NCI-H1436 (cell line): ENCODE results near the gene SNN.

Experiments used
- DNase-seq: peaks from one replicate; lab custom pipeline; 2025; lab: John Stamatoyannopoulos, UW

SNN gene

DNA sequence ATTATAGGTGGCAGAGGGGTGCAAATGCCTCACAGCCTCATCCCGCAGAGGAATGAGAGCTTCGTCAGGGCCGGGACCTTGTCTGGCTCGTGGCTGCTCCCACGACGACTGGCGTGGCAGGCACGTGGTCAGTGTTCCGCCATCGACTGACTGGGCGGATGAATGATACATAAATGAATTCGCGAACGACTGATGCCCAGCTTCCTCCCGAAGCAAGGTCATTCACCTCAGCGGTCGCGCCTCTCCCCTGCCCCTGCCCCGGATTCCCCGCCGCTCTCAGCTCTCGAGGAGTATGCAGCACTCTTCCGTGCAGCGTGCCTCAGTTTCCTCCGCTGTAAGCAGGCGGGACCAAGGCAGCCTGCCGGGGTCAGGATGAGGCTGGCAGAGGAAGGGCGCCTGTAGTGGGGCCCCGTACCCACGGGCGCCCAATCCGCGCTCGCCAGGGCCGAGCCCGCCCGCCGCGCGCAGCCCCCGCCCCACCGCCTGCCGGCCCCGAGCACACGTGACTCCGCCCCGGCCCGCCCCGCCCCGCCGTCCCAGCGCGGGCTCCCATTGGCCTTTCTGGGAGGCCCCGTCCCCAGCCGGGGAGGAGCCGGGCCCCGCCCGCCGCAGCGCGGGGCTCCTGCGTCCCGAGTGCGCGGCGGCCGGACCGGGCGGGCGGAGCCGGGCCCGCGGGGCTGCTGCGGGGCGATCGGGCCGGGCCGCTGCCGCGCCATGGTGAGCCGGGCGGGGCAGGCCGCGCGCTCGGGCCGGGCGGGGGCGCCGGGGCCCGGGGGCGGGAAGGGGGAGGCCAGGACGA is at the start of gene SNN:
SNN (plus strand) TSS at position 632 of the 799 bp plus-strand sequence. CDS start 7,605 bp downstream, outside the sequence.
- DNase-seq = peak; percentile 86

DNA sequence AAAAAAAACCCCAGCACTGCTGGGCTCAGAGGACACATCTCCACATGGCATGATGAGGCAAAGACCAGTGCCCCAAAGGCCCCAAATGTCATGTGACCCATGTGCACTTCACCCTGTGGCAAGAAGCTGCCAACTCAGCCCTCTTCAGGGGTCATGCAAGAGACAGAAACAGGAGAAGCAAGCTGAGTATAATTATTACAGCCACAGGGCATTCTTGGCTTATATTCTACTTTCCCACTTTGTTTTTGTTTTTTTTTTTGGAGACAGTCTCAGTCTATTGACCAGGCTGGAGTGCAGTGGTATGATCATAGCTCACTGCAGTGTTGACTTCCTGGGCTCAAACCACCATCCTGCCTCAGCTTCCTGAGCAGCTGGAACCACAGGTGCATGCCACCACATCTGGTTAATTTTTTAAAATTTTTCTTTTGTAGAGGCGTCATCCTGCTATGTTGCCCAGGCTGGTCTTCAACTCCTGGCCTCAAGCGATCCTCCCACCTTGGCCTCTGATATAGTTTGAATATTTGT is 48.9 kb upstream of the SNN start:
- DNase-seq = no peak

DNA sequence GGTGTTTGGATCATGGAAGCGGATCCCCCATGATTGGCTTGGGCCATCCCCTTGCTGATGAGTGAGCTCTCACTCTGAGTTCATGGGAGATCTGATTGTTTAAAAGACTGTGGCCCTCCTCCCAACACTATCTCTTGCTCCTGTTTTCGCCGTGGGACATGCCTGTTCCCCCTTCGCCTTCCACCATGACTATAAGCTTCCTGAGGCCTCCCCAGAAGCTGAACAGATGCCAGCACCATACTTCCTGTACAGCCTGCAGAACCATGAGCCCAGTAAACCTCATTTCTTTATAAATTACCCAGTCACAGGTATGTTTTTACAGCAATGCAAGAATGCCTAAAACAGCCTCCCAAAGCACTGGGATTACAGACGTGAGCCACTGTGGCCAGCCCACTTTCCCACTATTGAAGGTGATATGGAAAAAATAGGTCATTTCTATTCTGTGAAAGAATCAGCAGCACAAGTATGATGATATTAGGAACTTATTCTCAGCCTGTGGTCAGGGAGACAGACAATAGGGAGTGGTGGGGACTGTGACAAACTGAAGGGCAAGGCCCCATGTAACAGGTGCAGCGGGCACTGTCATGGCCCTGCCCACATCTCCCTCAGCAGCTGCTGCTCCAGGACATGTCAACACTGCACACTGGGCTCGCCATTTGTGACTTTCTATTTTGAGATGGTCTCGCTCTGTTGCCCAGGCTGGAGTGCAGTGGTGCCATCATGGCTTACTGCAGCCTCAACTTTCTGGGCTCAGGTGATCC is 47.8 kb upstream of the SNN start:
- no peak for DNase-seq

DNA sequence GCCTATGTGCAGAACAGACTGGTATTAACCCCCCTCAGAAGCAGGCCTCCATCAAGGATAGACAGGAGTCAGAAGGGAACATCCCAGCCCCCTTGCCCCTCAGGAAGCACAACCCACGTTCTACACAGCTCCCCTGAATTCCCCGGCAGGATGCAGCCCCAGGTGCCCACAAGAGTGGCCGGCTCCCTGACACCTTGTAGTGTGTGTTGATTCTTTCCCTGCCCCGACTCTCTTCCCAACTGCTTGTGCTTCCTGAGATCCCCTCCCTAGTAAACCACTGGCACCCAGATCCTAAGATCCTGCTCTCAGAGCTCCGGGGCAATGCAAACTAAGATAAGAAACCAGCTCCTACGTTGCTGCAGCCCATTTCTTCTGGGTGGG is 46.7 kb upstream of the SNN start:
- DNase-seq = no peak

DNA sequence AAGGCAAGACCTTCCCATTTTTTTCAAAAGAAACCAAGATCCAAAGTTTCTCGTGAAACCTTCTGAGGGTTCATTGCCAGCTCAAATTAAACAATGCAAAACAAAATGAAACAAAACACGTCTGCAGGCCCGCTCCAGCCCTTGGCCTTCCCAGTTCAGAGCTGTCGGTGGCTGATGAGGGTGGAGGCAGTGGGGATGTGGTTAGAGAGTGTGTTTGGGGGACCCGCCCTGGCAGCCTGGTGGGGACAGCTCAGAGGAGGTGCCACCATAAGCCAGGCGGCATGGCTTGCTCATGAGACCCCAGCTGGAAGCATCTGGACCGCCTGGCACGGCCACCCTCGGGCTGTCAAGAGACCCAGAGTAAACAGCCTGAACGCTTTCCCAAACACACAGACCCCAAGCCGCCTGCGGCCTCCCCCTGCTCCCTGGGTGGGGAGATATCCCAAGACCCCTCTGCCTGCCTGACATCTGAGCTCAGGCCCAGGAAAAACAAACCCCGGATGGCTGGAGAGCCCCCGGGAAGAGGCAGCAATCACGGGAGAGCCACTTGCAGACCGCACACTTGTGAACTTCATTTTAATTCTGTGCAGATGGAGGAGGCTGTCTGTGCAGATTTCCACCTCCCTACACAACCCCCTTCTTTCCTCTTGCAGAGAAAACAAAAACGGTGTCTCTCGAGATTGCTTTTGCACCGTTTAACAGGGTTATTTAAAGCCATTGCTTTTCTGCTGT is 46.2 kb upstream of the SNN start:
- no peak for DNase-seq

DNA sequence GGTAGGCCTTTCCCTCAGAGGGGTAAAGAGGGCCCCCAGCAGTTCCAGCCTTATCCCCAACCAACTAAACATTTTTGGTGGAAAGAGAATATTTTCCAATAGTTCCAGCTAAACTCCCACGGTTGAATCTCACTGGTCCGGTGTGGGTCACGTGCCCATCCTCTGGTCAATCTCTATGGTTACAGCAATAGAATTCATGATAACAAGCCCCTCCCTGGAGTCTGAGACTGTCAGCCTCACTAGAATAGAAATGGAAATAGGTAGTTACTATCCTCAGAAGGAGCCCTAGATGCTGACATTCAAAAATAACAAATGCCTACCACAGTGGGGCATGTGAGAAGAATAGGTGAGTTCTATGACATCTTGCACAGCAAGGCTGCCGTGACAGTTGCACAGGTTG is 44.0 kb upstream of the SNN start:
- no peak for DNase-seq

DNA sequence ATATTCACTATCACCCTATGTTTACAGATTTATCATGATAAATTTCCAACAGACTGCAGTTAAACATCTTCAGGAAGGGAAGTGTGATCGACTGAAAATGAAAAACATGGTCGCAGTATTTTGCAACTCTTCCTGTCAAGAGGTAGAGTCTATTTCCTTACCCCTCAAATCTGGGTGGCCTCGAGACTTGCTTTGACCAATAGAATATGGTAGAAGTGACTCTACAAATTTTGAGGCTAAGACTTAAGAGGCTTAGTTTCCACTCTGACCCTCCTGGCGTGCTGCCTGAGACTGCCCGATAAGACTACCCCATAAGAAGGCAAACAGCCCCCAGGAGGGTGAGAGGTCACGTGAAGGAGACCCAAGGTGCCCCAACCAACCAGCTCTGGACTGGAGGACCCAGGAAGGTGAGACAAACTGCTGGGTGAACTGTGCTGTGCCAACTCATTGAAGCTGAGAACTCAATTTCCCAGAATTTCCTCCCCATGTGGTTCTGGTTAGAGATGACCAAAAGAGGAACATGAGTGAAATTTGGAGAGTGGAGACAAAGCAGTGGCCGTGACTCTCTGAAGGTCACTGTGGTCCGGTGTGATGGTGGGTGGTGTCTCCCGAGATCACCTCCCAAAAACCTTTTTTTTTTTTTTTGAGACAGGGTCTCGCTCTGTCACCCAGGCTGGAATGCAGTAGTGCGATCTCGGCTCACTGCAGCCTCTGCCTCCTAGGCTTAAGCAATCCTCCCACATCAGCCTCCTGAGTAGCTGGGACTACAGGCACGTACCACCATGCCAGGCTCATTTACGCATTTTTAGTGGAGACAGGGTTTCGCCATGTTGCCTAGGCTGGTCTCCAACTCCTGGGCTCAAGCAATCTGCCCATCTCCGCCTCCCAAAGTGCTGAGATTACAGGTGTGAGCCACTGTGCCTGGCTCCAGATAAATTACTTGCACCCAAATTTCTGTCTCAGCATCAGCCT is 43.3 kb upstream of the SNN start:
- no peak for DNase-seq

DNA sequence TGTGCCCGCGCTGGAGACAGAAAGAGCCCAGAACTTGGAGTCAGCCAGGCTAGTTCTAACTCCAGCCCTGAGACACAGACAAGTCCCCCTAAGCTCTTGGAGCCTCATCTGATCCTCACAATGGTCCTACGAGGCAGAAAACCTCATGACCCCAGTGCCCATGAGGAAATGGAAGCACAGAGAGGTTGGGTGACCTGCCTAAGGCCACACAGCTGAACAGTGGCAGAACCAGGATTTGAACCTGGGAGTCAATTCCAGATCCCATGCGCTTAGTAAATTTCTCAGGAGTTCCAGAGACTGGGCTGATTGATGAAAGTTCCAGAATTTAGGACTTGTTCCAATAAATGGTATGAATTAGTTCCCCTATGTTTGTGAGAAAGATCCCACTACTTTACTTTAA is 42.5 kb upstream of the SNN start:
- DNase-seq = no peak

DNA sequence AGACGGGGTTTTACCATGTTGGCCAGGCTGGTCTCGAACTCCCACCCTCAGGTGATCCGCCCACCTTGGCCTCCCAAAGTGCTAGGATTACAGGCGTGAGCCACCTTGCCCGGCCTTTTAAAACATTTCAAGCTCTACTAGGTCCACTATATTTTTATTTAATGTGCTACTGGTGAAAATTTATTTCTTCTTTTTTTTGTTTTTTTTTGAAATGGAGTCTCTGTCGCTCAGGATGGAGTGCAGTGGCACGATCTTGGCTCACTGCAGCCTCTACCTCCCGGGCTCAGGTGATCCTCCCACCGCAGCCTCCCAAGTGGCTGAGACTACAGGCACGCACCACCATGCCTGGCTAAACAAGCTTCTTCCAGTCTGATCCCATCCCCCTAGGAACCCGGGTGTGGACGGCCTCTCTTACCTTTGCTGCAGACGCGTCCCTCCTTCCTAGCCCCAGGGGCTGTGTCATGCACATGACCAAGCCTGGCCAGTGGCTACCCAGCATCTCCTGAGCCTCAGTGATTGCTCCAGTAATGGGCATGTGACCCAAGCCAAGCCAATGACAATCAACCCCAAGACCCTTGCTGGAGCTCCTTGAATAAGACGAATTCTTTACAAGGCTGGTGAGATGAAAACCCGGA is 41.5 kb upstream of the SNN start:
- DNase-seq = no peak

DNA sequence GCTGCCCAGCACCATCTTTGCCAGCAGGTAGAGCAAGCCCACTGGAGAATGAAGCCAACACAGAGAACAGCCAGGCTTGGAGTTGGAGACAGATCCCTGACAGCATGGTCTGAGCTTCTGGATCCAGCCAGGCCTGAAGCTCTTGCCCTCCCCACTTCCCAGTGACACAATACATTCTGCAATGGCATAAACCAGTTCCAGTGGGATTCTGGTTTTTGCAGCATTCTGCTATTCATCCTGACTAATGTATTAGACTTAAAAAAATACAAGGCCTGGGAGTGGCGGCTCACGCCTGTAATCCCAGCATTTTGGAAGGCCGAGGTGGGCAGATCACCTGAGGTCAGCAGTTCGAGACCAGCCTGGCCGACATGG is 41.0 kb upstream of the SNN start:
- DNase-seq = no peak

DNA sequence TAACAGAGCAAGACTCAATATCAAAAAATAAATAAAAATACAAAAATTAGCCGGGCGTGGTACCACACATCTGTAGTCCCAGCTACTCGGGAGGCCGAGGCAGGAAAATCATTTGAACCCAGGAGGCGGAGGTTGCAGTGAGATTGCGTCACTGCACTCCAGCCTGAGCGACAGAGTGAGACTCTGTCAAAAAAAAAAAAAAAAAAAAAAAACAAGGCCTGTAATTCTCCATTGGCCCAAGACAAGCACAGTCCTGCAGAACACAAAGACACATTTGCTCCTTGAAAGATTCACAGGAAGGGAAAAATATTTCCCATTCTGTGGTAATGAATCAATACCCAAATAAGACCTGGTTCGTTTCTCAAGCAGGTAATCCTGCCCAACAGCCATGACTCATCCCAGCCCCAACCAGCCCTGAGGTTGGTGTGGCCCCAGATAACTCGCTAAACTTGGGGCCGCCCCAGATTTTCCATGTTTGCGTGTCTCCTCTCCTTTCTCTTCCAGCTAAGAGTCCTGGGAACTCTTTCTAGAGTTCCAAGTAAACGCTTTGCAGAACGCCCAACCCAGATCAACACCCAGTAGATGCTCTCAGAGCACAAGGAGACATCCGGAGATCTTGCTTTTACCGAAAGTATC is 40.3 kb upstream of the SNN start:
- DNase-seq = no peak

DNA sequence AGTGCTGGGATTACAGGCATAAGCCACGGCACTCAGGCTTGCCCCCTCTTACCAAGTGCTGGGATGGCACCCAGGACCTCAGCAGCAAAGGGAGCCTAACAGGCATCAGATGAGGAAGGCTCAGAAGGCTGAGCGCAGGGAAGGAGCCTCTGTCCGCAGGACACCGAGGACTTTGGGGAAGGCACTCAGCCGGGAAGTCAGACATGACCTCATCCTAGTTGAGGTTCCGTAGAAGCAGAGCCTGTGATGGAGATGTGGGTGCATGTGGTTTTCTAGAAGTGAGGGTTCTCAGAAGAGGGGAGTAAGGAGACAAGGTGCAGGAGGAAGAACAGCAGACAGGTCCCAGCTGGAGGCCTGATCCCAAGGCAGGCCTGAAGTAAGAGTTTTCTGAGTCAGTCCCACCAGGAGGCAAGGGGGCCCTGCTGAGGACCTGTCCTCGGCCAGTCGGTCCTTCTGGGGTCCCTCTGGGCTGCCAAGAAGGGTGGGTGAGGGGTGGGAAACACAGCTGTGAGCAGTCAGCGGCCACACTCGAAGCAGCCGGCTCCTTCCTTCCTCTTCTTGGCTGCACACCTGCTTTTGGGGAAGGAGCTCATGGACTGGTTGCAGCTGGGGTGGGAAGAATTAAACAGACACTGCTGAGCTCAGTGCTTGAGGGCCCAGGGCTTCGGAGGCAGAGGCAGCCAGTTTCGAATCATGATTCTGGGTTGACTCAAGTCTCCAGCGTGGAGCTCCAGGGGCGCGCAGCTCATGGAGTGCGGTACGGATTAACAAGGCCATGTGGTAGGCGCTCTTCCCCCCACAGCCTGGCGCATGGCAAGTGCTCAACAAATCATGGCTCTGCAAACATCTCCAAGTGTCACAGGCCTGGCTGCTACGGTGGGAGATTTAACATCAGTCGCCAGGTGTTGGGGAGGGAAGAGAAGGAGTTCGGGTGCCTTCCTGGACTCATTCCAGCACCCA is 38.9 kb upstream of the SNN start:
- no peak for DNase-seq

DNA sequence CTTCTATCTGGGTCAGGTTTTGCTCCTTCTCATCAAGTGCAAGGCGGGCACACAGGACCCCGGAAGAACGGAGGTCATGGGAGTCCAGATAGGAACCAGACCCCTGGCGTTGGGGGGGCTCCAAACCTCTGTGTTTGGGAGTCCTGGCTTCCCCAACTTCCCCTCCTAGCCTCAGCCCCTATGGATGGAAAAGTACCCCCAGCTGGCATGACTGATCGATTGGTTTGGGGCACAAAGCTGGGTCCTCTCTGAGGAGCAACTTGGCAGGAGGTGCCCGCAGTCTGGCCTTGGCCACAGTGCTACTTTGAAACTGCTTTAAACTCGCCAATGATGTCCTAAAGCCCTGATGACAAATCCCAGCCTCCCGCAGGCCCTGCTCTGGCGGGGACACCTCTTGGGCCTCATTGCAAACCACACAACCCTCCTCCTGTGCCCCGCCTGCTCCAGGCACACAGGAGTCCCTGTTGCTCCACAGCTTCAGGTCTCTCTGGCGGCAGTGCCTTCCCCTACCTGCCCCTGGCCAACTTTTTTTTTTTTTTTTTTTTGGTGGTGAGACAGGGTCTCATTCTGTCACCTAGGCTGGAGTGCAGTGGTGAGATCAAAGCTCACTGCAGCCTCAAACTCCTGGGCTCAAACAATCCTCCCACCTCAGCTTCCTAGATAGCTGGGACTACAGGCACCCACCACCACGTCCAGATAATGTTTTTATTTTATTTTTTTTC is 38.0 kb upstream of the SNN start:
- no peak for DNase-seq

DNA sequence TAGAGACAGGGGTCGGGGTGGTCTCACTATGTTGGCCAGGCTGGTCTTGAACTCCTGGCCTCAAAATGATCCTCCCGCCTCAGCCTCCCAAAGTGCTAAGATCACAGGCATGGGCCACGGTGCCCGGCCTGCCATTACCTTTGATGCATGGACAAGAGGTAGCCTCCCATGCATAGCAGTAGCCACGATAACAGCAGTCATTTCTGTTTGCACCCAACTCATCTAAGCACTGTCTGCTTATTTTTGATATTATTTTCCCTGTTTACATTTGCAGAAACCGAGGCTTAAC is 37.5 kb upstream of the SNN start:
- DNase-seq = no peak

DNA sequence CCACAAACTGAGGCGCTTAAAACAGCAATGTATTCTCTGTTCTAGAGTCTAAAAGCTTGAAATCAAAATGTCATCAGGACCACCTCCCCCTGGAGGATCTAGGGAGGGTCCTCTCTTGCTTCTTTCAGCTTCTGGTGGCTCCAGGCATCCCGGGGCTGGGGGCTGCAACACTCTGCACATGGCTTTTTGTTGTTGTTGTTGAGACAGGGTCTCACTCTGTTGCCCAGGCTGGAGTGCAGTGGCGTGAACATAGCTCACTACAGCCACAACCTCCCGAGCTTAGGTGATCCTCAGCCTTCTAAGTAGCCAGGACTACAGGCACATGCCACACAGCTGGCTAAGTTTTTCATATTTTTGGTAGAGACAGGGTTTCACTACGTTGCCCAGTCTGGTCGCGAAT is 37.0 kb upstream of the SNN start:
- no peak for DNase-seq

DNA sequence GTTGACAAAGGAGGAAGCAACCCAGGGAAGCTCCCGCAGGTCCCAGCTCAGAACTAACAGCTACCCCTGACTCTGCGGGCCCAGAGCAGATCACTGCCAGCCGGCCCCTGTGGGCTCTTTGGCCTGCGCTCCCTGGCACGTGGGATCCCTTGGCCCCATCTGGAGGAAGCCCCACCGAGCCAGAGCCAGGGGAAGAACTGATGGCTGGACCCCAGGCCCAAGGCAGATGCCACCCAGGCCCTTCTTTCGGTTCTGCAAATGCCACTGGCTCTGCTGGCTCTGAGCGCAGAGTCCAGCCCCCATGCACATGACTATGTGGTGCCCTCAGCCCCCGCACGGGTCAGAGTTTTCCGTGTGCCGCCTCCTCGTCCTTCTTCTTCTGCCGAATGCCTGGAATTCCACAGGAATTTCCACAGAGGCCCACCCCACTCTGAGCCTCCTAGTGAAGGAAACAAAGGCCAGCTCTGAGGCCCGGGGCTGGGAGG is 35.8 kb upstream of the SNN start:
- no peak for DNase-seq

DNA sequence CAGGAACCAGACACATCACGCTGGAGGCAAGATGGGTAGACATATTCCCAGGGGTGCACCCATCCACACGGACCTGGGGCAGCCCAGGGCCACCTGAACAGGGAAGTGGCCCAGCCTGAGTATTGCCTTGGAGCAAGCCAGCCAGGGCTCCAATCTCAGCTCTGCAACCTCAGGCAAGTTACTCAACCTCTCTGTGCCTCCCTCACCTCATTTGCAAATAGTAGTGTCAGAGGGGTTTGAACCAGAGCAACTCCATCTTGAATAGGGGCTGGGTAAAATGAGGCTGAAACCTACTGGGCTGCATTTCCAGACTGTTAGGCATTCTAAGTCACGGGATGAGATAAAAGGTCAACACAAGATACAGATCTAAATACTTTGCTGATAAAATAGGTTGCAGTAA is 35.1 kb upstream of the SNN start:
- DNase-seq = no peak

DNA sequence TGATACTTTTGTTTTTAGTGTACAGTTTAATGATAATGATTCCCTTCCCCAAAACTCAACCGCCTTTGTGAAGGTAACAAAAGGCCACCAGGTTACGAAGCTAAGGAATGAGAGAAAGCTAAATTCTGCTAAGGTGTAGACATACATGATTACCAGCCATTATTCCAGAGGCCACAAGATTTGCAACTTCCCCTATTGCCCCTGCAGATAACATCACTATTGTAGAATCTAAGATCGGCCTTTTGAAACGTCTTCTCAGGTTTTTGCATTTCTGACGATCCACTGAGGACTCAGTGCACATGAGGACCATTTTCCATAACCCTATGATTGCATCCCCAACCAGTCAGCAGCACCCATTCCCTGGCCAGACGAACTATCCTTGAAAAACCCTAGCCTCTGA is 33.9 kb upstream of the SNN start:
- no peak for DNase-seq
